Right lung (tissue), 5 donors: ENCODE results near the gene GMDS. TPM values are rescaled to one million over a fixed set of nuclear protein-coding genes. Genes with fewer than 3 reads are reported as not detected.

Experiments
- DNase-seq, 2 donors: peaks; one replicate each; pipeline ENCODE4 v3.0.0-alpha.2; 2013
- polyA plus RNA-seq, 5 donors: library from polyadenylated mRNA; unstranded; fragments of 120-200 nt; gene quantifications; one replicate each; pipeline versions ENCODE4 v1.2.1 to v1.2.3, GENCODE V29; 2013; ENCODE audit warnings: inconsistent platforms in 1 of 5, low replicate concordance in 1 of 5; ENCODE audit not compliant: insufficient read length in 5 of 5, insufficient read depth in 1 of 5

The GMDS gene
- polyA plus RNA-seq, 5 donors, result 16.7 to 26.7 (median 20.5) TPM

GRCh38 chr6:1657771-1658165, 587.6 kb downstream of the GMDS start:
- DNase-seq, result no peak

GRCh38 chr6:1657116-1657770, 588.2 kb downstream of the GMDS start:
- no peak for DNase-seq

- no peak for DNase-seq
Measured at GRCh38 chr6:1654054-1654453, 591.4 kb downstream of the GMDS start.

- DNase-seq, result no peak
Measured at GRCh38 chr6:1652842-1653241, 592.6 kb downstream of the GMDS start.

- DNase-seq, result no peak
Measured at GRCh38 chr6:1651362-1651761, 594.0 kb downstream of the GMDS start.

- DNase-seq, result no peak
Measured at GRCh38 chr6:1645466-1646185, 599.8 kb downstream of the GMDS start.

GRCh38 chr6:1644516-1645060, 600.8 kb downstream of the GMDS start:
- DNase-seq, result no peak

- DNase-seq, result no peak
Measured at GRCh38 chr6:1643830-1644445, 601.5 kb downstream of the GMDS start.

- DNase-seq, result no peak
Measured at GRCh38 chr6:1643111-1643510, 602.3 kb downstream of the GMDS start.

GRCh38 chr6:1641343-1641885, 604.0 kb downstream of the GMDS start:
- DNase-seq, result no peak

- DNase-seq, result no peak
Measured at GRCh38 chr6:1640476-1640875, 604.9 kb downstream of the GMDS start.

GRCh38 chr6:1639430-1639829, 606.0 kb downstream of the GMDS start:
- no peak for DNase-seq

- DNase-seq, result no peak
Measured at GRCh38 chr6:1636971-1637871, 608.2 kb downstream of the GMDS start.

GRCh38 chr6:1636272-1636825, 609.1 kb downstream of the GMDS start:
- no peak for DNase-seq

- DNase-seq, result peak in 1 of 2 donors; percentile 24
Measured at GRCh38 chr6:1635305-1636010, 609.9 kb downstream of the GMDS start.

GRCh38 chr6:1634081-1634480, 611.3 kb downstream of the GMDS start:
- no peak for DNase-seq

- no peak for DNase-seq
Measured at GRCh38 chr6:1633366-1634021, 611.9 kb downstream of the GMDS start.

- no peak for DNase-seq
Measured at GRCh38 chr6:1631251-1631650, 614.2 kb downstream of the GMDS start.

- no peak for DNase-seq
Measured at GRCh38 chr6:1630771-1631217, 614.6 kb downstream of the GMDS start.
